Activated T-helper 1 cell treated with anti-CD3 and anti-CD28 coated beads, Interleukin-12 subunit alpha, Interleukin-12 subunit beta, Interleukin-2, Interleukin-4 antibody, amounts not matched to agents 30 ng/mL and 10 ng/mL and 1 ng/mL, durations not matched to agents 14 hours and 24 hours and 36 hours (primary cell): ENCODE data around the gene PLA2G2D. TPM values are rescaled to one million over a fixed set of nuclear protein-coding genes. Genes with fewer than 3 reads are reported as not detected.

Experiments
- DNase-seq: peaks from one replicate; pipeline ENCODE4 v3.0.0; 2021; ENCODE audit warnings: low spot score
- H3K27ac Mint-ChIP-seq: one replicate; pipeline ENCODE4 v1.8.0; 2021; ENCODE audit warnings: mild to moderate bottlenecking, mixed read lengths
- H3K27me3 Mint-ChIP-seq: one replicate; pipeline ENCODE4 v1.8.0; 2022; ENCODE audit warnings: mild to moderate bottlenecking, moderate library complexity, mixed read lengths; ENCODE audit not compliant: insufficient read depth
- H3K36me3 Mint-ChIP-seq: one replicate; pipeline ENCODE4 v1.8.0; 2021; ENCODE audit warnings: low read depth, mixed read lengths
- H3K4me1 Mint-ChIP-seq: one replicate; pipeline ENCODE4 v1.8.0; 2021; ENCODE audit warnings: low read depth, mixed read lengths
- H3K4me3 Mint-ChIP-seq: one replicate; pipeline ENCODE4 v1.8.0; 2021; ENCODE audit warnings: mild to moderate bottlenecking, moderate library complexity, mixed read lengths
- H3K9me3 Mint-ChIP-seq: one replicate; pipeline ENCODE4 v1.8.0; 2021; ENCODE audit warnings: mixed read lengths
- intact Hi-C: fragments of 100-400 bp; cut with micrococcal nuclease; formaldehyde crosslinking; loops from one replicate; pipeline ENCODE4 v1.15.1; 2024
- total RNA-seq: library from RNA; stranded (reverse); gene quantifications from 2 replicates; pipeline ENCODE4 v1.2.3, GENCODE V29; 2022

The PLA2G2D gene
- total RNA-seq, 1 donor from 2014 or later = not detected

GRCh38 chr1:20150969-20151368, 31.6 kb upstream of the PLA2G2D start:
- intact Hi-C loops = loop anchor here (5.0 kb wide), 1 partner anchor 36 kb away; the partner anchor contains the start of genes PLA2G2C and UBXN10
- no peak overlapping the region for H3K4me3 Mint-ChIP-seq
- no peak overlapping the region for H3K27ac Mint-ChIP-seq
- no peaks in the 10 kb centered on the region for H3K27me3 Mint-ChIP-seq
- peaks cover 17% of the 10 kb centered on the region for H3K4me1 Mint-ChIP-seq
- no peak for DNase-seq
- H3K36me3 Mint-ChIP-seq = no peaks in the 10 kb centered on the region
- H3K9me3 Mint-ChIP-seq = no peaks in the 10 kb centered on the region

GRCh38 chr1:20150326-20150705, 31.0 kb upstream of the PLA2G2D start:
- Mint-ChIP-seq H3K27me3 (no peaks in the 10 kb centered on the region), H3K9me3 (no peaks in the 10 kb centered on the region), H3K27ac (no peak overlapping the region), H3K4me1 (peaks cover 17% of the 10 kb centered on the region), H3K36me3 (no peaks in the 10 kb centered on the region), H3K4me3 (no peak overlapping the region)
- intact Hi-C loops = loop anchor here (5.0 kb wide), 1 partner anchor 37 kb away; the partner anchor contains the start of genes PLA2G2C and UBXN10
- no peak for DNase-seq

GRCh38 chr1:20149601-20150325, 30.4 kb upstream of the PLA2G2D start:
- H3K36me3 Mint-ChIP-seq = no peaks in the 10 kb centered on the region
- no peaks in the 10 kb centered on the region for H3K27me3 Mint-ChIP-seq
- no peak overlapping the region for H3K4me3 Mint-ChIP-seq
- DNase-seq = no peak
- no peak overlapping the region for H3K27ac Mint-ChIP-seq
- intact Hi-C loops = loop anchor here (5.0 kb wide), 1 partner anchor 38 kb away; the partner anchor contains the start of genes PLA2G2C and UBXN10
- H3K9me3 Mint-ChIP-seq = no peaks in the 10 kb centered on the region
- peaks cover 14% of the 10 kb centered on the region for H3K4me1 Mint-ChIP-seq

- Mint-ChIP-seq H3K9me3 (no peaks in the 10 kb centered on the region), H3K27ac (no peak overlapping the region), H3K4me1 (peaks cover 5% of the 10 kb centered on the region), H3K27me3 (no peaks in the 10 kb centered on the region), H3K36me3 (no peaks in the 10 kb centered on the region), H3K4me3 (no peak overlapping the region)
- no peak for DNase-seq
- intact Hi-C loops = no loop called here
Measured at GRCh38 chr1:20148571-20149500, 29.5 kb upstream of the PLA2G2D start.

- Mint-ChIP-seq H3K4me3 (no peak overlapping the region), H3K36me3 (no peaks in the 10 kb centered on the region), H3K4me1 (peaks cover 5% of the 10 kb centered on the region), H3K27ac (no peak overlapping the region), H3K9me3 (no peaks in the 10 kb centered on the region), H3K27me3 (no peaks in the 10 kb centered on the region)
- DNase-seq = no peak
- intact Hi-C loops = no loop called here
Measured at GRCh38 chr1:20147846-20148570, 28.7 kb upstream of the PLA2G2D start.

- Mint-ChIP-seq H3K4me3 (no peak overlapping the region), H3K27ac (no peak overlapping the region), H3K4me1 (no peaks in the 10 kb centered on the region), H3K9me3 (no peaks in the 10 kb centered on the region), H3K36me3 (no peaks in the 10 kb centered on the region), H3K27me3 (no peaks in the 10 kb centered on the region)
- no peak for DNase-seq
- intact Hi-C loops = no loop called here
Measured at GRCh38 chr1:20143734-20144565, 24.6 kb upstream of the PLA2G2D start.

- H3K4me3 Mint-ChIP-seq = no peak overlapping the region
- H3K4me1 Mint-ChIP-seq = no peaks in the 10 kb centered on the region
- H3K27me3 Mint-ChIP-seq = peaks cover 1% of the 10 kb centered on the region
- intact Hi-C loops = no loop called here
- DNase-seq = no peak
- no peak overlapping the region for H3K27ac Mint-ChIP-seq
- no peaks in the 10 kb centered on the region for H3K36me3 Mint-ChIP-seq
- no peaks in the 10 kb centered on the region for H3K9me3 Mint-ChIP-seq
Measured at GRCh38 chr1:20143318-20143717, 24.0 kb upstream of the PLA2G2D start.

GRCh38 chr1:20142001-20142710, 22.8 kb upstream of the PLA2G2D start:
- no peak overlapping the region for H3K4me3 Mint-ChIP-seq
- peaks cover 4% of the 10 kb centered on the region for H3K27me3 Mint-ChIP-seq
- no peaks in the 10 kb centered on the region for H3K4me1 Mint-ChIP-seq
- DNase-seq = no peak
- no peaks in the 10 kb centered on the region for H3K9me3 Mint-ChIP-seq
- no peak overlapping the region for H3K27ac Mint-ChIP-seq
- no peaks in the 10 kb centered on the region for H3K36me3 Mint-ChIP-seq
- intact Hi-C loops = no loop called here

- H3K27ac Mint-ChIP-seq = no peak overlapping the region
- H3K36me3 Mint-ChIP-seq = no peaks in the 10 kb centered on the region
- no peak overlapping the region for H3K4me3 Mint-ChIP-seq
- no peaks in the 10 kb centered on the region for H3K9me3 Mint-ChIP-seq
- intact Hi-C loops = no loop called here
- no peaks in the 10 kb centered on the region for H3K4me1 Mint-ChIP-seq
- peaks cover 4% of the 10 kb centered on the region for H3K27me3 Mint-ChIP-seq
- DNase-seq = no peak
Measured at GRCh38 chr1:20141466-20141865, 22.1 kb upstream of the PLA2G2D start.

GRCh38 chr1:20141001-20141400, 21.7 kb upstream of the PLA2G2D start:
- H3K27ac Mint-ChIP-seq = no peak overlapping the region

GRCh38 chr1:20139776-20140612, 20.7 kb upstream of the PLA2G2D start:
- H3K4me3 Mint-ChIP-seq = no peak overlapping the region
- H3K27ac Mint-ChIP-seq = no peak overlapping the region
- no peaks in the 10 kb centered on the region for H3K9me3 Mint-ChIP-seq
- DNase-seq = no peak
- H3K4me1 Mint-ChIP-seq = no peaks in the 10 kb centered on the region
- peaks cover 4% of the 10 kb centered on the region for H3K27me3 Mint-ChIP-seq
- H3K36me3 Mint-ChIP-seq = no peaks in the 10 kb centered on the region
- intact Hi-C loops = no loop called here

More at GRCh38 chr1:20141001-20141400, 21.7 kb upstream of the PLA2G2D start:
- H3K36me3 Mint-ChIP-seq = no peaks in the 10 kb centered on the region
- H3K4me3 Mint-ChIP-seq = no peak overlapping the region
- H3K9me3 Mint-ChIP-seq = no peaks in the 10 kb centered on the region
- H3K27me3 Mint-ChIP-seq = peaks cover 4% of the 10 kb centered on the region
- no peaks in the 10 kb centered on the region for H3K4me1 Mint-ChIP-seq
- DNase-seq = no peak
- intact Hi-C loops = no loop called here
